Effector CD8-positive, alpha-beta T cell (primary cell): ENCODE results near the gene TRAM1L1.

Experiments used
- DNase-seq: peaks from one replicate; lab custom pipeline; 2025; lab: John Stamatoyannopoulos, UW
- total RNA-seq, 4 experiments: gene quantifications; one replicate each; lab custom pipeline; 2026; lab: John Stamatoyannopoulos, UW

The TRAM1L1 gene
- total RNA-seq, result 0 to 0.18 (median 0) reads per million in 4 experiments

GRCh38 chr4:117084866-117085701 is at the start of gene TRAM1L1:
Gene TRAM1L1, minus strand, starts transcription at chr4:117085576. Its CDS starts 183 bp downstream, at chr4:117085393.
- no peak for DNase-seq

GRCh38 chr4:117134386-117134785 is 49.0 kb upstream of the TRAM1L1 start:
- DNase-seq, result no peak

GRCh38 chr4:117096886-117097285 is 11.5 kb upstream of the TRAM1L1 start:
- DNase-seq, result no peak

GRCh38 chr4:117096462-117096861 is 11.1 kb upstream of the TRAM1L1 start:
- no peak for DNase-seq

- no peak for DNase-seq
These were observed 8.2 kb upstream of the TRAM1L1 start for GRCh38 chr4:117093571-117093970.

GRCh38 chr4:117077760-117078159 is 7.6 kb downstream of the TRAM1L1 start:
- no peak for DNase-seq

GRCh38 chr4:117068120-117068519 is 17.3 kb downstream of the TRAM1L1 start:
- no peak for DNase-seq

- DNase-seq, result no peak
These were observed 21.2 kb downstream of the TRAM1L1 start for GRCh38 chr4:117063961-117064696.

- no peak for DNase-seq
These were observed 42.4 kb downstream of the TRAM1L1 start for GRCh38 chr4:117042962-117043361.
